ENCODE measurements around the gene WBP2. TPM values are rescaled to one million over a fixed set of nuclear protein-coding genes. Genes with fewer than 3 reads are reported as not detected.
A peak's percentile ranks its signal among the peaks of the same experiment; 100 is the strongest.

WBP2 gene
- total and polyA plus RNA-seq, 9 of the 15 experiments (the other 6 are each of a cell fraction or from before 2014, with no cell fraction given), result 2.2 to 74.3 (median 20.0) TPM

- TF ChIP-seq FOXK2 (conservative IDR thresholded peaks at IDR 0.05 in 1 of 2, IDR thresholded peaks at IDR 0.05 in 1 of 2; ENCODE audit: low read depth in 2 of 2) (peak; percentile 93; a peak in 3 of 4 replicates), FOXA3 (CRISPR knock-in tag; conservative IDR thresholded peaks at IDR 0.05 in 1 of 2, IDR thresholded peaks at IDR 0.05 in 1 of 2) (peak in 1 of 2 experiments; percentile 71; a peak in 2 of 4 replicates), ZNF584 (CRISPR knock-in tag; IDR thresholded peaks at IDR 0.05; ENCODE audit: low read depth) (peak; percentile 85), E2F5 (CRISPR knock-in tag; IDR thresholded peaks at IDR 0.05) (peak; percentile 74; the same call in 1 of the 2 replicates), HDAC3 (IDR thresholded peaks at IDR 0.05; ENCODE audit: borderline replicate concordance, partially characterized antibody) (peak; percentile 99), HES1 (IDR thresholded peaks at IDR 0.05; ENCODE audit: low read depth) (no peak), ARHGAP35 (IDR thresholded peaks at IDR 0.05; ENCODE audit: partially characterized antibody) (no peak), TAF15 (IDR thresholded peaks at IDR 0.05; ENCODE audit: low read depth, low read length) (peak; percentile 74; the same call in 1 of the 2 replicates), TOE1 (IDR thresholded peaks at IDR 0.05; ENCODE audit: borderline replicate concordance) (peak; percentile 99), TOE1 (CRISPR knock-in tag; IDR thresholded peaks at IDR 0.05; ENCODE audit: borderline replicate concordance, low read depth) (peak; percentile 61; the same call in 1 of the 2 replicates), DNMT1 (IDR thresholded peaks at IDR 0.05) (no peak), E2F3 (CRISPR knock-in tag; IDR thresholded peaks at IDR 0.05) (peak; percentile 48; the same call in 1 of the 2 replicates), NRF1 (conservative IDR thresholded peaks at IDR 0.05 in 1 of 2, IDR thresholded peaks at IDR 0.05 in 1 of 2) (peak; percentile 92 to 94), FOXP4 (CRISPR knock-in tag; IDR thresholded peaks at IDR 0.05; ENCODE audit: borderline replicate concordance) (peak; percentile 86; the same call in 1 of the 2 replicates), ZNF253 (CRISPR knock-in tag; conservative IDR thresholded peaks at IDR 0.05) (no peak), C11orf30 (IDR thresholded peaks at IDR 0.05; ENCODE audit: low read depth) (peak; percentile 85), ZFP1 (CRISPR knock-in tag; IDR thresholded peaks at IDR 0.05) (0 out of 2 replicates have a peak, but pooled peaks have one; percentile 53), MAZ (CRISPR knock-in tag; conservative IDR thresholded peaks at IDR 0.05 in 1 of 2, IDR thresholded peaks at IDR 0.05 in 1 of 2) (peak; percentile 77 to 80), KDM4B (IDR thresholded peaks at IDR 0.05; ENCODE audit: borderline replicate concordance in 2 of 2, low read depth in 1 of 2) (peak in 1 of 2 experiments; percentile 16; a peak in 1 of 4 replicates), SMARCC2 (IDR thresholded peaks at IDR 0.05; ENCODE audit: low read depth) (no peak), FOXJ2 (tag; IDR thresholded peaks at IDR 0.05) (peak; percentile 84), ERF (CRISPR knock-in tag; IDR thresholded peaks at IDR 0.05) (peak; percentile 58; the same call in 1 of the 2 replicates), SRSF9 (IDR thresholded peaks at IDR 0.05; ENCODE audit: borderline replicate concordance, low read depth, low read length) (no peak), ZNF766 (CRISPR knock-in tag; conservative IDR thresholded peaks at IDR 0.05) (peak; percentile 98)
Observed at GRCh38 chr17:75855310-75856061, at the start of gene WBP2 (continued).

Data from K562 (cell line).